Measurements from ENCODE around the gene TMEM255B. TPM values are rescaled to one million over a fixed set of nuclear protein-coding genes. Genes with fewer than 3 reads are reported as not detected.

The TMEM255B gene
- total RNA-seq, 1 experiment from 2014 or later: 26.3 TPM

GRCh38 chr13:113796211-113796963 is 37.4 kb downstream of the TMEM255B start:
- ATAC-seq: no peak
- BruUV-seq (replicated peaks): no TSS peak
- in situ Hi-C loops (cut with HindIII; ENCODE audit: low pct_unique_long_range_greater_than_20kb, low sequenced_read_pairs) (no loop called here), intact Hi-C loops (cut with micrococcal nuclease; ENCODE audit: unreplicated experiment) (no loop called here)
- Histone ChIP-seq H3K27ac (ENCODE audit: low read length) (no peak overlapping the region), H3K27me3 (ENCODE audit: control insufficient read depth, insufficient read depth, low read length) (no peaks in the 10 kb centered on the region), H3K36me3 (ENCODE audit: control insufficient read depth, insufficient read depth, low read length) (no peaks in the 10 kb centered on the region), H3K9me3 (ENCODE audit: control insufficient read depth, insufficient read depth, low read depth, low read length) (no peaks in the 10 kb centered on the region), H3K4me3 (ENCODE audit: low read depth in 2 of 2, low read length in 2 of 2) (no peak overlapping the region), H3K4me1 (ENCODE audit: control insufficient read depth, insufficient read depth, low read length) (no peaks in the 10 kb centered on the region)
- TF ChIP-seq POLR2AphosphoS5 (IDR thresholded peaks at IDR 0.05; ENCODE audit: low read depth, low read length) (no peak), CTCF (IDR thresholded peaks at IDR 0.05) (no peak), SIN3A (IDR thresholded peaks at IDR 0.05; ENCODE audit: borderline replicate concordance, insufficient read depth, low read depth, low read length) (no peak), TCF7L2 (IDR thresholded peaks at IDR 0.05; ENCODE audit: low read depth, low read length) (no peak), REST (IDR thresholded peaks at IDR 0.05; ENCODE audit: insufficient read depth in 1 of 2, low read depth in 2 of 2, low read length in 1 of 2) (no peak)
- CTCF ChIA-PET: no interaction called here
- POLR2A ChIA-PET: no interaction called here
- no peak for DNase-seq (ENCODE audit: low read depth, low spot score)

DNA sequence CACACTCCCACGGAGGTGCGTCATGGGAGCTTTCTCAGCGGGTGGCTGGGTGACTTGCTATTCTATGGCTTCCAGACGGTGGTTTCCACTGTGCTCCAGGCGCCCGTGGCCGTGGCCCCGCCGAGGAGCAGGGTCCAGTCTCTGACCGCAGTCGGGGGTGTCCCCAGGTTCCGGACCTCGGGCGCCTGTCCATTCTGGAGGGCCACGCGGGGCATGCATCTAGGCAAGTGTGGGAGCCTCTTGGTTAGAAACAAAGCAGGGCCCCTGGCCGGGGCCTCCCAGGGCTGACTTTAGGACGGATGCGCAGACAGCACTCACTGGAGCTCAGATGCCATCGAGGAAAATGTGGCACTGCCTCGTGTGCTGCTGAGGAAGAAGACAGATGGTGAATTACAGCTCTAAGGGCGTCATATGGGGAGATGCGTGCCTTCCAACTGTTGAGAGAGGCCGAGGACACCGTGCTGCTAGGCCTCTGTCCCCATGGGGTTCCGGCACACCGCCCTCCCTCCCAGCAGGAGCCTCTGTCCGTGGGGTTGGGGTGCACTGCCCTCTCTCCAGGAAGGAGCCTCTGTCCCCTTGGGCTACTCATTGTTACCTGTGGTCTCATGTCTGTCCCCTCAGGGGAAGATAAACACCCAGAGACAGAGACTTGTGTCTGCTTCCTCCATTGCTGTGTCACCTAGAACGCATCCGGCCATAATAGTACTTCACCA is 38.1 kb downstream of the TMEM255B start:
- ATAC-seq (no peak), DNase-seq (ENCODE audit: low read depth, low spot score) (no peak)
- ChIA-PET CTCF (no interaction called here), POLR2A (no interaction called here)
- Histone ChIP-seq H3K36me3 (ENCODE audit: control insufficient read depth, insufficient read depth, low read length) (no peaks in the 10 kb centered on the region), H3K27me3 (ENCODE audit: control insufficient read depth, insufficient read depth, low read length) (no peaks in the 10 kb centered on the region), H3K9me3 (ENCODE audit: control insufficient read depth, insufficient read depth, low read depth, low read length) (no peaks in the 10 kb centered on the region), H3K4me3 (ENCODE audit: low read depth in 2 of 2, low read length in 2 of 2) (no peak overlapping the region), H3K27ac (ENCODE audit: low read length) (no peak overlapping the region), H3K4me1 (ENCODE audit: control insufficient read depth, insufficient read depth, low read length) (no peaks in the 10 kb centered on the region)
- in situ Hi-C loops (cut with HindIII; ENCODE audit: low pct_unique_long_range_greater_than_20kb, low sequenced_read_pairs) (no loop called here), intact Hi-C loops (cut with micrococcal nuclease; ENCODE audit: unreplicated experiment) (no loop called here)
- no TSS peak for BruUV-seq (replicated peaks)
- TF ChIP-seq SIN3A (IDR thresholded peaks at IDR 0.05; ENCODE audit: borderline replicate concordance, insufficient read depth, low read depth, low read length) (no peak), POLR2AphosphoS5 (IDR thresholded peaks at IDR 0.05; ENCODE audit: low read depth, low read length) (no peak), TCF7L2 (IDR thresholded peaks at IDR 0.05; ENCODE audit: low read depth, low read length) (no peak), CTCF (IDR thresholded peaks at IDR 0.05) (no peak), REST (IDR thresholded peaks at IDR 0.05; ENCODE audit: insufficient read depth in 1 of 2, low read depth in 2 of 2, low read length in 1 of 2) (no peak)

Data from Panc1 (cell line).